Gastrocnemius medialis (tissue), 4 donors: ENCODE data around the gene DCDC2C. TPM values are rescaled to one million over a fixed set of nuclear protein-coding genes. Genes with fewer than 3 reads are reported as not detected.

Source experiments
- ATAC-seq, 2 donors: fragments of 150-250 bp; one replicate each; pipeline ENCODE4 v1.9.1; 2016
- DNase-seq, 2 donors: peaks; one replicate each; pipeline ENCODE4 v3.0.0-alpha.2; 2019
- H3K27ac ChIP-seq, 4 donors: fragments of 200-600 bp; sonication (generic); 1 replicate in 1 of 4; 2 replicates in 3 of 4; pipeline ENCODE4 v1.5.1; 2016 to 2018; ENCODE audit warnings: mild to moderate bottlenecking in 2 of 4, moderate library complexity in 1 of 4
- H3K27me3 ChIP-seq, 3 donors: fragments of 200-600 bp; sonication (generic) in 2 of 3; 1 replicate in 1 of 3; 2 replicates in 2 of 3; pipeline versions ENCODE4 v1.5.1 to v1.6.0; 2016 to 2019; ENCODE audit warnings: mild to moderate bottlenecking in 1 of 3, moderate library complexity in 1 of 3
- H3K36me3 ChIP-seq, 2 donors: fragments of 200-600 bp; sonication (generic) in 1 of 2; one replicate each; pipeline ENCODE4 v1.5.1; 2017 to 2018
- H3K4me1 ChIP-seq, 2 donors: fragments of 200-600 bp; sonication (generic) in 1 of 2; one replicate each; pipeline ENCODE4 v1.5.1; 2016 to 2017; ENCODE audit warnings: mild to moderate bottlenecking in 2 of 2
- H3K4me3 ChIP-seq, 4 donors: fragments of 200-600 bp; sonication (generic) in 3 of 4; 1 replicate in 1 of 4; 2 replicates in 3 of 4; pipeline ENCODE4 v1.5.1; 2016 to 2019; ENCODE audit warnings: mild to moderate bottlenecking in 2 of 4
- H3K9me3 ChIP-seq, 3 donors: fragments of 200-600 bp; sonication (generic) in 2 of 3; 1 replicate in 1 of 3; 2 replicates in 2 of 3; pipeline ENCODE4 v1.5.1; 2016 to 2019
- POLR2A ChIP-seq, 2 donors: fragments of 450-650 bp; IDR thresholded peaks; one replicate each; pipeline ENCODE4 v1.6.1; 2017; ENCODE audit warnings: antibody characterized with exemption in 2 of 2, mild to moderate bottlenecking in 2 of 2, moderate library complexity in 2 of 2
- in situ Hi-C, 4 donors: fragments of 200-750 bp; cut with MboI; loops; one replicate each; pipeline versions ENCODE4 v1.15.0 to v1.8.0; 2017; ENCODE audit warnings: low sequenced_read_pairs in 4 of 4
- intact Hi-C: fragments of 100-400 bp; cut with DNase I; formaldehyde crosslinking; loops from one replicate; pipeline ENCODE4 v1.15.1; 2023; ENCODE audit warnings: low total_unique reads
- total RNA-seq, 4 donors: library from RNA; depleted of rRNA; stranded (reverse); fragments of >200 nt; gene quantifications; one replicate each; pipeline versions ENCODE4 v1.1.0 to v1.2.3, GENCODE V29; 2016
- TF ChIP-seq, protein P1 (sequence below), 5 experiments: fragments of 450-650 bp in 3 of 5; fragments of 200-600 bp in 2 of 5; sonication (generic) in 2 of 5; IDR thresholded peaks in 4 of 5; conservative IDR thresholded peaks in 1 of 5; 1 replicate in 4 of 5; 2 replicates in 1 of 5; pipeline ENCODE4 v1.5.1; 2016 to 2019; ENCODE audit warnings: antibody characterized with exemption in 5 of 5, mild to moderate bottlenecking in 3 of 5, moderate library complexity in 3 of 5

DCDC2C gene
- total RNA-seq, 4 donors from 2014 or later: not detected

DNA sequence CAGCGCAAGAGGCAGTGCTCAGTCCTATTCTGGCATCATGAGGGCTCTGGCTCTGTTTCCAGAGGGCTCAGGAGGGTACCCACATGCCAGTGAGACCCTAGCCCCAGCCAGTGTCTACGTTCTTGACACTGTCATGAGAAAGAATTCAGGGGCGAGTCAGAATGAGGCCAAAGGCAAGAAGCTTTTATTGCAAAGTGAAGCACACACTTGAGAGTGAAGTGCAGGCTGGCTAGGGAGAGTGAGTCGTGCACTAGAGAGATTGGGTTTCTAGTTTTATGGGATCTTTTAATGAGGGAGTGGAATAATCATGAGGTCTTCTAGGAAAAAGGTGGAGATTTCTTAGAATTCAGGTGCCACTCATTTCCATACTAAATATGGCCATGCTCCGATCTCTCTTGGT, 164.1 kb downstream of the DCDC2C start:
- DNase-seq (no peak), ATAC-seq (no peak)
- Histone ChIP-seq H3K4me3 (no peak overlapping the region), H3K4me1 (no peaks in the 10 kb centered on the region), H3K36me3 (no peaks in the 10 kb centered on the region), H3K27me3 (no peaks in the 10 kb centered on the region), H3K27ac (no peak overlapping the region), H3K9me3 (no peaks in the 10 kb centered on the region)
- TF ChIP-seq, protein P1, sequence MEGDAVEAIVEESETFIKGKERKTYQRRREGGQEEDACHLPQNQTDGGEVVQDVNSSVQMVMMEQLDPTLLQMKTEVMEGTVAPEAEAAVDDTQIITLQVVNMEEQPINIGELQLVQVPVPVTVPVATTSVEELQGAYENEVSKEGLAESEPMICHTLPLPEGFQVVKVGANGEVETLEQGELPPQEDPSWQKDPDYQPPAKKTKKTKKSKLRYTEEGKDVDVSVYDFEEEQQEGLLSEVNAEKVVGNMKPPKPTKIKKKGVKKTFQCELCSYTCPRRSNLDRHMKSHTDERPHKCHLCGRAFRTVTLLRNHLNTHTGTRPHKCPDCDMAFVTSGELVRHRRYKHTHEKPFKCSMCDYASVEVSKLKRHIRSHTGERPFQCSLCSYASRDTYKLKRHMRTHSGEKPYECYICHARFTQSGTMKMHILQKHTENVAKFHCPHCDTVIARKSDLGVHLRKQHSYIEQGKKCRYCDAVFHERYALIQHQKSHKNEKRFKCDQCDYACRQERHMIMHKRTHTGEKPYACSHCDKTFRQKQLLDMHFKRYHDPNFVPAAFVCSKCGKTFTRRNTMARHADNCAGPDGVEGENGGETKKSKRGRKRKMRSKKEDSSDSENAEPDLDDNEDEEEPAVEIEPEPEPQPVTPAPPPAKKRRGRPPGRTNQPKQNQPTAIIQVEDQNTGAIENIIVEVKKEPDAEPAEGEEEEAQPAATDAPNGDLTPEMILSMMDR (IDR thresholded peaks at IDR 0.05 in 4 of 5, conservative IDR thresholded peaks at IDR 0.05 in 1 of 5): no peak
- TF ChIP-seq POLR2A (IDR thresholded peaks at IDR 0.05): no peak
- in situ Hi-C loops: no loop called here
- intact Hi-C loops: no loop called here

DNA sequence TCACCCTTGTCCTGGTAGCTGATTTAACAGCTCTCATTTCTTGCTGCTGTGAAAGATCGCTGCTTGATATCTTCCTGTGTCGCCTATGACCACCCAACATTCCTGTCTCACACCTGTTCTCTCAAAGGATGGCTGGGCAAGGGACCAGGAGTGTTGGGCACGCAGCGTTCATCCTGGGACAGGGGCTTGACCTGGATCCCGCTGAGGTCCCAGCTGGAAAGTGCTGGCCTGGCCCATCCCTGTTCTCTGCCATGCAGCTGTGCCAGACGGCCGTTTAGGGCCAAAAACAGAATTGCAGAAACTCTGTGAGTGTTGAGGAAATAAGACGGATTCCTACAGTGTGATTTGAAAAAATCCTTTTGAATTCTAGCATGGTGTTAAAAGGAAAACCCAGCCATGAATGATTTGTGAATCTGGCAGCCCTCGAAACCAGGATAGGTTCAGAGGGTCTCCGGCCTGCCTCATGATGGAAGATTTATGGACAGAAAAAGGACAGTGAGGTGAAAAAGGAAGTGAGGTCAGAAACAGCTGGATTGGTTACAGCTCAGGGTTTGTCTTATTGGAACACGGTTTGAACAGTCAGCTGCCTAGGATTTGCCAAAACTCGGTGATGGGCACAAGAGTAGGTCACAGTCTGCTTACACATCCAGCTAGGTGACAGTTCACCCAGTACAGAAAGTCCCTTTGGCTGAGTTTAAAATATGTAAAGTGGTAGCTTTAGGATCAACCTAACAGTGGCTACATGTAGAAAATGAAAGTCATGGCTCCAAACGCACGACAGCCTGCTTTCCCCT, 164.8 kb downstream of the DCDC2C start:
- no peak overlapping the region for H3K27ac ChIP-seq
- H3K36me3 ChIP-seq: no peaks in the 10 kb centered on the region
- TF ChIP-seq POLR2A (IDR thresholded peaks at IDR 0.05): no peak
- TF ChIP-seq, protein P1 (IDR thresholded peaks at IDR 0.05 in 4 of 5, conservative IDR thresholded peaks at IDR 0.05 in 1 of 5): no peak
- H3K4me1 ChIP-seq: no peaks in the 10 kb centered on the region
- intact Hi-C loops (no loop called here), in situ Hi-C loops (no loop called here)
- DNase-seq: no peak
- no peaks in the 10 kb centered on the region for H3K27me3 ChIP-seq
- no peak for ATAC-seq
- no peaks in the 10 kb centered on the region for H3K9me3 ChIP-seq
- H3K4me3 ChIP-seq: no peak overlapping the region

DNA sequence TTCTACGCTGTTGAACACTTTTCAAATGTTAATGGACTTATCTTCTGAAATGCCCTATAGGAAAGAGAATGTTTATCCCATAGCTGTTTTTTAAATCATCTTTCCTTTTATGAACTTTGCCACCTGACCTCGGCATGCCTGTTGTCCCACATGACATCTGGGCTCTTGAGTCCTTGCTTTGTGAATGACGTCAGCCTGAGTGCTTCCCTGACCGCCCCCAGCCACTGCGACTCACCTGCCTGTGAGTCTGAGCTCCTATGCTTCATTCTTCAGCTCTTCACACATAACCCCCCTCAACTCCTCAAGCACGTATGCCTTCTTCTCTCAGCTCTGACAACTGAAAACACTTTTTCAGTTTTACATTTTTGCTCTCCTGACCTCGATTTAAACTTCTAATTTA, 166.8 kb downstream of the DCDC2C start:
- H3K27me3 ChIP-seq: no peaks in the 10 kb centered on the region
- TF ChIP-seq, protein P1 (IDR thresholded peaks at IDR 0.05 in 4 of 5, conservative IDR thresholded peaks at IDR 0.05 in 1 of 5): no peak
- no peak for TF ChIP-seq POLR2A (IDR thresholded peaks at IDR 0.05)
- no peaks in the 10 kb centered on the region for H3K4me1 ChIP-seq
- no peak overlapping the region for H3K4me3 ChIP-seq
- ATAC-seq (no peak), DNase-seq (no peak)
- no peak overlapping the region for H3K27ac ChIP-seq
- in situ Hi-C loops (no loop called here), intact Hi-C loops (no loop called here)
- no peaks in the 10 kb centered on the region for H3K9me3 ChIP-seq
- H3K36me3 ChIP-seq: no peaks in the 10 kb centered on the region

DNA sequence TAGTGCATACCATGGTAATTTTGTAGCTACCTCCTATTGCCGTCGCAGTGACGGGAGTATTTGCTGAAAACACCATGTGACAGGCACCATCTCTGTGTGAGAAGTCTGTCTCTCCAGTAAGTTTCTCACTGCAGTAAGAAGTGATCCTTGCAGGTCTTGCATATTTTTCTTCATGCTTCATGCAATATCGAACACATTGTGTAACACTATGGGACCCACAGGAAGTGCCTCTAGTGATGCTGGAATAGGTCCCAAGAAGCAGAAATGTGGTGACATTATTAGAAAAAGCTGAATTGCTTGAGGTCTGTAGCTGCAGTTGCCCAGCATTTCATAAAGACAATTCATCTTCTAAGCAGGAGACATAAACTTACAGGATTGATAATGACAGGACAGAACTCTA, 167.6 kb downstream of the DCDC2C start:
- in situ Hi-C loops (no loop called here), intact Hi-C loops (no loop called here)
- no peaks in the 10 kb centered on the region for H3K9me3 ChIP-seq
- H3K27me3 ChIP-seq: no peaks in the 10 kb centered on the region
- no peak for ATAC-seq
- H3K4me1 ChIP-seq: no peaks in the 10 kb centered on the region
- DNase-seq: no peak
- no peaks in the 10 kb centered on the region for H3K36me3 ChIP-seq
- no peak overlapping the region for H3K27ac ChIP-seq
- H3K4me3 ChIP-seq: no peak overlapping the region
- no peak for TF ChIP-seq POLR2A (IDR thresholded peaks at IDR 0.05)
- TF ChIP-seq, protein P1 (IDR thresholded peaks at IDR 0.05 in 4 of 5, conservative IDR thresholded peaks at IDR 0.05 in 1 of 5): no peak

DNA sequence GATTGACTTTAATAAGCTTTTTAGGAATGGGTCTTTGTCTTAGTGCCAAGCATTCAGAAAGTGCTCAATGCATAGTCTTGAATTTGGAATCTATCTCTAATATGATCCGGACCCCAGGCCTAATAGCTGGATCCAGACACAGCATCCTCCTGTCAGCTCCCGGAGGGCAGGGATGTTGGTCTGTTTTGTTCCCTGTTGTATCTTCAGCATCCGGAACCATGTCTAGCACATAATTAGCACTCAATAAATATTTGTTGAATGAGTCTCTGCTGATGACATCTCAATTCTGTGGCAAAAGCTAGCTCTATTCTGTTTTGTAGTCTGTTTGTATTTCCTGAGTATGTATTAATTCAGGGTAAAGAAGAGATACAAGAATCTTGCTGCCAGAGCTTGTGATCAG, 169.1 kb downstream of the DCDC2C start:
- DNase-seq (no peak), ATAC-seq (no peak)
- Histone ChIP-seq H3K27me3 (no peaks in the 10 kb centered on the region), H3K4me3 (no peak overlapping the region), H3K9me3 (no peaks in the 10 kb centered on the region), H3K4me1 (no peaks in the 10 kb centered on the region), H3K36me3 (no peaks in the 10 kb centered on the region), H3K27ac (no peak overlapping the region)
- TF ChIP-seq POLR2A (IDR thresholded peaks at IDR 0.05): no peak
- TF ChIP-seq, protein P1 (IDR thresholded peaks at IDR 0.05 in 4 of 5, conservative IDR thresholded peaks at IDR 0.05 in 1 of 5): no peak
- in situ Hi-C loops (no loop called here), intact Hi-C loops (no loop called here)
